GM12872 (cell line): ENCODE results near the gene CDH20.

Source experiments
- TF ChIP-seq, protein P1 (sequence below): IDR thresholded peaks from 3 replicates; pipeline ENCODE4 v1.5.1; 2011; ENCODE audit warnings: low read depth, mild to moderate bottlenecking, low read length, moderate library complexity; ENCODE audit not compliant: insufficient read depth

The CDH20 gene

DNA sequence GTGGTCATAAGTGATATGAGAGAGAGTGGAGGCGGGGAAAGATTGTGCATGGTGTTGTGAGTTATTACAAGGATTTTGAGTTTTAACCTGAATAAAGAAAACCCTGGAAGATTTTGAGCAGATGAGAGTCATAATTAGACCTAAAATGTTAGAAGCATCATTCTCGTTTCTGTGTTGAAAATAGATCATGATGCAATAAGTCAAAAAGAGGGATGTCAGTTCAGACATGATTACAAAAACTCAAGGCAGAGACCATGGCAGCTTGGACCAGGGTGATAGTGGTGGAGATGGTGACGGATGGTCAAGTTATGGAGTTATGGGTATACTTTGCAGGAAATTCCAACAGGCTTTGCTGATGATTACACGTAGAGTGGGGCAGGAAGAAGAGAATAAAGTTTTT is 267.2 kb downstream of the CDH20 start:
- TF ChIP-seq, protein P1, sequence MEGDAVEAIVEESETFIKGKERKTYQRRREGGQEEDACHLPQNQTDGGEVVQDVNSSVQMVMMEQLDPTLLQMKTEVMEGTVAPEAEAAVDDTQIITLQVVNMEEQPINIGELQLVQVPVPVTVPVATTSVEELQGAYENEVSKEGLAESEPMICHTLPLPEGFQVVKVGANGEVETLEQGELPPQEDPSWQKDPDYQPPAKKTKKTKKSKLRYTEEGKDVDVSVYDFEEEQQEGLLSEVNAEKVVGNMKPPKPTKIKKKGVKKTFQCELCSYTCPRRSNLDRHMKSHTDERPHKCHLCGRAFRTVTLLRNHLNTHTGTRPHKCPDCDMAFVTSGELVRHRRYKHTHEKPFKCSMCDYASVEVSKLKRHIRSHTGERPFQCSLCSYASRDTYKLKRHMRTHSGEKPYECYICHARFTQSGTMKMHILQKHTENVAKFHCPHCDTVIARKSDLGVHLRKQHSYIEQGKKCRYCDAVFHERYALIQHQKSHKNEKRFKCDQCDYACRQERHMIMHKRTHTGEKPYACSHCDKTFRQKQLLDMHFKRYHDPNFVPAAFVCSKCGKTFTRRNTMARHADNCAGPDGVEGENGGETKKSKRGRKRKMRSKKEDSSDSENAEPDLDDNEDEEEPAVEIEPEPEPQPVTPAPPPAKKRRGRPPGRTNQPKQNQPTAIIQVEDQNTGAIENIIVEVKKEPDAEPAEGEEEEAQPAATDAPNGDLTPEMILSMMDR: no peak

DNA sequence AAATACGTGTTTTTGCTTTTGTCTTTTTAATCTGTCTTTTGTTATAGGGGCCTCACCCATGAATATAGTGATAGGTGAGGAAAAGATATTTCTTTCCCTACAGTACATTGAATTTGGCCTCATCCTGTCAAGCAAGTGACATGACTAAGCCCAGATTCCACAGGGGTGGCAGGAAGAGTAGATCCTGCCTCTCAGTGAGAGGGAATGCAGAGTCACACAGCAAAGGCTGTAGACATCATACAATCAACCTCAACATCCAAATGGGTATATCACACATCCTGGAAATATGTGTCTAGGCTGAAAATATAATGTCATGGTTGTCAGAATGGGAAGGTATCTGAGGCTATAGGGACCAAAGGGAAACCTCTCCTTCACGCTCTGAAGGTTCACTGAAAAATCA is 269.6 kb downstream of the CDH20 start:
- TF ChIP-seq, protein P1: no peak
